GM23338 (cell line): ENCODE measurements around the gene CACNA1C.

Source experiments
- CREB1 ChIP-seq: fragments of 250-450 bp; sonication (Bioruptor Pico); IDR thresholded peaks from 2 replicates; pipeline ENCODE4 v1.5.0; 2020; ENCODE audit warnings: low read depth, mild to moderate bottlenecking, moderate library complexity
- CTCF ChIP-seq, 2 experiments: fragments of 200-600 bp in 1 of 2; sonication (generic) in 1 of 2; conservative IDR thresholded peaks; 2 replicates each; pipeline versions ENCODE4 v1.5.1 to v1.6.1; 2016 to 2017; ENCODE audit warnings: antibody characterized with exemption in 2 of 2, low read depth in 2 of 2, mild to moderate bottlenecking in 2 of 2, moderate library complexity in 1 of 2
- ETS1 ChIP-seq: IDR thresholded peaks from 2 replicates; pipeline ENCODE4 v1.6.1; 2016; ENCODE audit warnings: antibody characterized with exemption
- EZH2 ChIP-seq: fragments of 200-600 bp; sonication (generic); IDR thresholded peaks from one replicate; pipeline ENCODE4 v1.8.0; 2017; ENCODE audit warnings: antibody characterized with exemption, mild to moderate bottlenecking, low read depth; ENCODE audit not compliant: unreplicated experiment
- EZH2phosphoT487 ChIP-seq: fragments of 200-600 bp; sonication (generic); IDR thresholded peaks from one replicate; pipeline ENCODE4 v1.8.1; 2018; ENCODE audit warnings: antibody characterized with exemption; ENCODE audit not compliant: unreplicated experiment
- JUNB ChIP-seq: IDR thresholded peaks from one replicate; pipeline ENCODE4 v1.6.1; 2016; ENCODE audit warnings: antibody characterized with exemption; ENCODE audit not compliant: unreplicated experiment
- NANOG ChIP-seq: IDR thresholded peaks from 2 replicates; pipeline ENCODE4 v1.6.1; 2016; ENCODE audit warnings: antibody characterized with exemption, borderline replicate concordance
- POLR2AphosphoS5 ChIP-seq: IDR thresholded peaks from 2 replicates; pipeline ENCODE4 v1.6.1; 2016; ENCODE audit warnings: antibody characterized with exemption, low read depth
- STAT1 ChIP-seq: IDR thresholded peaks from one replicate; pipeline ENCODE4 v1.6.1; 2016; ENCODE audit warnings: antibody characterized with exemption; ENCODE audit not compliant: unreplicated experiment
- ZNF114 ChIP-seq: fragments of 250-450 bp; sonication (Bioruptor Pico); IDR thresholded peaks from 2 replicates; pipeline ENCODE4 v1.5.0; 2020; ENCODE audit warnings: mild to moderate bottlenecking, moderate library complexity
- ZNF331 ChIP-seq: fragments of 250-450 bp; sonication (Bioruptor Pico); IDR thresholded peaks from 2 replicates; pipeline ENCODE4 v1.5.0; 2020; ENCODE audit warnings: low read depth, mild to moderate bottlenecking, moderate library complexity
- TF ChIP-seq, protein P1 (sequence below): IDR thresholded peaks from one replicate; pipeline ENCODE4 v1.6.1; 2018; ENCODE audit warnings: antibody characterized with exemption; ENCODE audit not compliant: unreplicated experiment
- TF ChIP-seq, protein P2 (sequence below): fragments of 250-450 bp; sonication (Bioruptor Pico); IDR thresholded peaks from 2 replicates; pipeline ENCODE4 v1.5.0; 2020; ENCODE audit warnings: mild to moderate bottlenecking, moderate library complexity

GRCh38 chr12:2138294-2138693, 85.5 kb downstream of the CACNA1C start:
- TF ChIP-seq CTCF (conservative IDR thresholded peaks at IDR 0.05; ENCODE audit: low read depth in 2 of 2) (no peak), CREB1 (no peak), POLR2AphosphoS5 (no peak), EZH2 (no peak), ETS1 (no peak), EZH2phosphoT487 (no peak), JUNB (no peak), ZNF114 (CRISPR knock-in tag) (no peak), STAT1 (no peak), NANOG (no peak), ZNF331 (CRISPR knock-in tag) (no peak)
- TF ChIP-seq, protein P1, sequence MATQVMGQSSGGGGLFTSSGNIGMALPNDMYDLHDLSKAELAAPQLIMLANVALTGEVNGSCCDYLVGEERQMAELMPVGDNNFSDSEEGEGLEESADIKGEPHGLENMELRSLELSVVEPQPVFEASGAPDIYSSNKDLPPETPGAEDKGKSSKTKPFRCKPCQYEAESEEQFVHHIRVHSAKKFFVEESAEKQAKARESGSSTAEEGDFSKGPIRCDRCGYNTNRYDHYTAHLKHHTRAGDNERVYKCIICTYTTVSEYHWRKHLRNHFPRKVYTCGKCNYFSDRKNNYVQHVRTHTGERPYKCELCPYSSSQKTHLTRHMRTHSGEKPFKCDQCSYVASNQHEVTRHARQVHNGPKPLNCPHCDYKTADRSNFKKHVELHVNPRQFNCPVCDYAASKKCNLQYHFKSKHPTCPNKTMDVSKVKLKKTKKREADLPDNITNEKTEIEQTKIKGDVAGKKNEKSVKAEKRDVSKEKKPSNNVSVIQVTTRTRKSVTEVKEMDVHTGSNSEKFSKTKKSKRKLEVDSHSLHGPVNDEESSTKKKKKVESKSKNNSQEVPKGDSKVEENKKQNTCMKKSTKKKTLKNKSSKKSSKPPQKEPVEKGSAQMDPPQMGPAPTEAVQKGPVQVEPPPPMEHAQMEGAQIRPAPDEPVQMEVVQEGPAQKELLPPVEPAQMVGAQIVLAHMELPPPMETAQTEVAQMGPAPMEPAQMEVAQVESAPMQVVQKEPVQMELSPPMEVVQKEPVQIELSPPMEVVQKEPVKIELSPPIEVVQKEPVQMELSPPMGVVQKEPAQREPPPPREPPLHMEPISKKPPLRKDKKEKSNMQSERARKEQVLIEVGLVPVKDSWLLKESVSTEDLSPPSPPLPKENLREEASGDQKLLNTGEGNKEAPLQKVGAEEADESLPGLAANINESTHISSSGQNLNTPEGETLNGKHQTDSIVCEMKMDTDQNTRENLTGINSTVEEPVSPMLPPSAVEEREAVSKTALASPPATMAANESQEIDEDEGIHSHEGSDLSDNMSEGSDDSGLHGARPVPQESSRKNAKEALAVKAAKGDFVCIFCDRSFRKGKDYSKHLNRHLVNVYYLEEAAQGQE, result no peak
- TF ChIP-seq, protein P2, sequence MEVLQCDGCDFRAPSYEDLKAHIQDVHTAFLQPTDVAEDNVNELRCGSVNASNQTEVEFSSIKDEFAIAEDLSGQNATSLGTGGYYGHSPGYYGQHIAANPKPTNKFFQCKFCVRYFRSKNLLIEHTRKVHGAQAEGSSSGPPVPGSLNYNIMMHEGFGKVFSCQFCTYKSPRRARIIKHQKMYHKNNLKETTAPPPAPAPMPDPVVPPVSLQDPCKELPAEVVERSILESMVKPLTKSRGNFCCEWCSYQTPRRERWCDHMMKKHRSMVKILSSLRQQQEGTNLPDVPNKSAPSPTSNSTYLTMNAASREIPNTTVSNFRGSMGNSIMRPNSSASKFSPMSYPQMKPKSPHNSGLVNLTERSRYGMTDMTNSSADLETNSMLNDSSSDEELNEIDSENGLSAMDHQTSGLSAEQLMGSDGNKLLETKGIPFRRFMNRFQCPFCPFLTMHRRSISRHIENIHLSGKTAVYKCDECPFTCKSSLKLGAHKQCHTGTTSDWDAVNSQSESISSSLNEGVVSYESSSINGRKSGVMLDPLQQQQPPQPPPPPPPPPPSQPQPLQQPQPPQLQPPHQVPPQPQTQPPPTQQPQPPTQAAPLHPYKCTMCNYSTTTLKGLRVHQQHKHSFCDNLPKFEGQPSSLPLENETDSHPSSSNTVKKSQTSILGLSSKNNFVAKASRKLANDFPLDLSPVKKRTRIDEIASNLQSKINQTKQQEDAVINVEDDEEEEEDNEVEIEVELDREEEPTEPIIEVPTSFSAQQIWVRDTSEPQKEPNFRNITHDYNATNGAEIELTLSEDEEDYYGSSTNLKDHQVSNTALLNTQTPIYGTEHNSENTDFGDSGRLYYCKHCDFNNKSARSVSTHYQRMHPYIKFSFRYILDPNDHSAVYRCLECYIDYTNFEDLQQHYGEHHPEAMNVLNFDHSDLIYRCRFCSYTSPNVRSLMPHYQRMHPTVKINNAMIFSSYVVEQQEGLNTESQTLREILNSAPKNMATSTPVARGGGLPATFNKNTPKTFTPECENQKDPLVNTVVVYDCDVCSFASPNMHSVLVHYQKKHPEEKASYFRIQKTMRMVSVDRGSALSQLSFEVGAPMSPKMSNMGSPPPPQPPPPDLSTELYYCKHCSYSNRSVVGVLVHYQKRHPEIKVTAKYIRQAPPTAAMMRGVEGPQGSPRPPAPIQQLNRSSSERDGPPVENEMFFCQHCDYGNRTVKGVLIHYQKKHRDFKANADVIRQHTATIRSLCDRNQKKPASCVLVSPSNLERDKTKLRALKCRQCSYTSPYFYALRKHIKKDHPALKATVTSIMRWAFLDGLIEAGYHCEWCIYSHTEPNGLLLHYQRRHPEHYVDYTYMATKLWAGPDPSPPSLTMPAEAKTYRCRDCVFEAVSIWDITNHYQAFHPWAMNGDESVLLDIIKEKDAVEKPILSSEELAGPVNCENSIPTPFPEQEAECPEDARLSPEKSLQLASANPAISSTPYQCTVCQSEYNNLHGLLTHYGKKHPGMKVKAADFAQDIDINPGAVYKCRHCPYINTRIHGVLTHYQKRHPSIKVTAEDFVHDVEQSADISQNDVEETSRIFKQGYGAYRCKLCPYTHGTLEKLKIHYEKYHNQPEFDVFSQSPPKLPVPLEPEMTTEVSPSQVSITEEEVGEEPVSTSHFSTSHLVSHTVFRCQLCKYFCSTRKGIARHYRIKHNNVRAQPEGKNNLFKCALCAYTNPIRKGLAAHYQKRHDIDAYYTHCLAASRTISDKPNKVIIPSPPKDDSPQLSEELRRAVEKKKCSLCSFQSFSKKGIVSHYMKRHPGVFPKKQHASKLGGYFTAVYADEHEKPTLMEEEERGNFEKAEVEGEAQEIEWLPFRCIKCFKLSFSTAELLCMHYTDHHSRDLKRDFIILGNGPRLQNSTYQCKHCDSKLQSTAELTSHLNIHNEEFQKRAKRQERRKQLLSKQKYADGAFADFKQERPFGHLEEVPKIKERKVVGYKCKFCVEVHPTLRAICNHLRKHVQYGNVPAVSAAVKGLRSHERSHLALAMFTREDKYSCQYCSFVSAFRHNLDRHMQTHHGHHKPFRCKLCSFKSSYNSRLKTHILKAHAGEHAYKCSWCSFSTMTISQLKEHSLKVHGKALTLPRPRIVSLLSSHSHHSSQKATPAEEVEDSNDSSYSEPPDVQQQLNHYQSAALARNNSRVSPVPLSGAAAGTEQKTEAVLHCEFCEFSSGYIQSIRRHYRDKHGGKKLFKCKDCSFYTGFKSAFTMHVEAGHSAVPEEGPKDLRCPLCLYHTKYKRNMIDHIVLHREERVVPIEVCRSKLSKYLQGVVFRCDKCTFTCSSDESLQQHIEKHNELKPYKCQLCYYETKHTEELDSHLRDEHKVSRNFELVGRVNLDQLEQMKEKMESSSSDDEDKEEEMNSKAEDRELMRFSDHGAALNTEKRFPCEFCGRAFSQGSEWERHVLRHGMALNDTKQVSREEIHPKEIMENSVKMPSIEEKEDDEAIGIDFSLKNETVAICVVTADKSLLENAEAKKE (CRISPR knock-in tag), result no peak
